KMS-11 (cell line): Measurements from ENCODE around the gene PCSK1.

ENCODE experiments used
- H2AFZ ChIP-seq: fragments of 200-600 bp; sonication (generic); 2 replicates; pipeline ENCODE4 v1.6.1; 2016; ENCODE audit warnings: antibody characterized with exemption, mixed run types, low read depth
- H3K27ac ChIP-seq: fragments of 200-600 bp; sonication (generic); 2 replicates; pipeline ENCODE4 v1.6.1; 2016; ENCODE audit warnings: mild to moderate bottlenecking, mixed run types
- H3K27me3 ChIP-seq: fragments of 200-600 bp; sonication (generic); 2 replicates; pipeline ENCODE4 v1.6.1; 2017; ENCODE audit warnings: mild to moderate bottlenecking, low read depth, mixed run types, moderate library complexity; ENCODE audit not compliant: insufficient read depth
- H3K36me3 ChIP-seq: fragments of 200-600 bp; sonication (generic); 2 replicates; pipeline ENCODE4 v1.6.1; 2017; ENCODE audit warnings: mild to moderate bottlenecking, mixed run types; ENCODE audit not compliant: insufficient read depth
- H3K4me1 ChIP-seq: fragments of 200-600 bp; sonication (generic); 2 replicates; pipeline ENCODE4 v1.6.1; 2016; ENCODE audit warnings: mild to moderate bottlenecking, low read depth, mixed run types; ENCODE audit not compliant: poor library complexity, severe bottlenecking
- H3K4me2 ChIP-seq: fragments of 200-600 bp; sonication (generic); 2 replicates; pipeline ENCODE4 v1.7.0; 2016; ENCODE audit warnings: mild to moderate bottlenecking, mixed run types
- H3K4me3 ChIP-seq: fragments of 200-600 bp; sonication (generic); IDR thresholded peaks from 2 replicates; pipeline ENCODE4 v1.6.1; 2017; ENCODE audit warnings: low read depth, low read length, mixed read lengths; ENCODE audit not compliant: insufficient read depth
- H3K79me2 ChIP-seq: fragments of 200-600 bp; sonication (generic); 2 replicates; pipeline ENCODE4 v1.6.1; 2016; ENCODE audit warnings: low read depth, mixed run types; ENCODE audit not compliant: insufficient read depth
- H3K9ac ChIP-seq: fragments of 200-600 bp; sonication (generic); 2 replicates; pipeline ENCODE4 v1.6.1; 2016; ENCODE audit warnings: mild to moderate bottlenecking, mixed run types
- H4K20me1 ChIP-seq: fragments of 200-600 bp; sonication (generic); 2 replicates; pipeline ENCODE4 v1.6.1; 2016; ENCODE audit warnings: mild to moderate bottlenecking, mixed run types; ENCODE audit not compliant: insufficient read depth
- TF ChIP-seq, protein P1 (sequence below): fragments of 200-600 bp; sonication (generic); conservative IDR thresholded peaks from 2 replicates; pipeline ENCODE4 v1.6.1; 2017; ENCODE audit warnings: low read depth, mild to moderate bottlenecking, antibody characterized with exemption, low read length, moderate library complexity, mixed read lengths

The PCSK1 gene

DNA sequence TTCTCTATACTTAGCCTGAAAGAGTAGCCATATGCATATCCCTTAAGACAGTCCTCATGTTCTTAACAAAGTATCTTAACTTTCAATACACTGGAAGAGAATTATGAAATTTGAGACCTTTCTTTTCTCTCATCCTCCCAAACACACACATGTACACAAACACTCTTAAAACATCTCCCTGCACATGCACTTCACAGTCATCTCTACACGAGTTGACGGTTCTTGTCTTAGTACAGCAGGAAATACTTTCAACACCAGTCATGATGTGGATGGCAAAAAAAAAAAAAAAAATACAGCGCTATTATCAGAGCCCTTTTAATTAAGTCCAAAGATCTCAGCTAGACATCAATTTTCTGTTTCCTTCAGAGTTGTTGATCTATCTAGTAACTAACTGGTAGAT is 43.6 kb upstream of the PCSK1 start:
- no peak overlapping the region for H3K27ac ChIP-seq
- H3K4me2 ChIP-seq: no peak overlapping the region
- TF ChIP-seq, protein P1, sequence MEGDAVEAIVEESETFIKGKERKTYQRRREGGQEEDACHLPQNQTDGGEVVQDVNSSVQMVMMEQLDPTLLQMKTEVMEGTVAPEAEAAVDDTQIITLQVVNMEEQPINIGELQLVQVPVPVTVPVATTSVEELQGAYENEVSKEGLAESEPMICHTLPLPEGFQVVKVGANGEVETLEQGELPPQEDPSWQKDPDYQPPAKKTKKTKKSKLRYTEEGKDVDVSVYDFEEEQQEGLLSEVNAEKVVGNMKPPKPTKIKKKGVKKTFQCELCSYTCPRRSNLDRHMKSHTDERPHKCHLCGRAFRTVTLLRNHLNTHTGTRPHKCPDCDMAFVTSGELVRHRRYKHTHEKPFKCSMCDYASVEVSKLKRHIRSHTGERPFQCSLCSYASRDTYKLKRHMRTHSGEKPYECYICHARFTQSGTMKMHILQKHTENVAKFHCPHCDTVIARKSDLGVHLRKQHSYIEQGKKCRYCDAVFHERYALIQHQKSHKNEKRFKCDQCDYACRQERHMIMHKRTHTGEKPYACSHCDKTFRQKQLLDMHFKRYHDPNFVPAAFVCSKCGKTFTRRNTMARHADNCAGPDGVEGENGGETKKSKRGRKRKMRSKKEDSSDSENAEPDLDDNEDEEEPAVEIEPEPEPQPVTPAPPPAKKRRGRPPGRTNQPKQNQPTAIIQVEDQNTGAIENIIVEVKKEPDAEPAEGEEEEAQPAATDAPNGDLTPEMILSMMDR: no peak
- H3K9ac ChIP-seq: no peak overlapping the region
- H3K4me3 ChIP-seq: no peak overlapping the region
- H2AFZ ChIP-seq: no peak overlapping the region
- no peaks in the 10 kb centered on the region for H3K79me2 ChIP-seq
- no peaks in the 10 kb centered on the region for H3K27me3 ChIP-seq
- H3K4me1 ChIP-seq: no peaks in the 10 kb centered on the region
- no peaks in the 10 kb centered on the region for H3K36me3 ChIP-seq
- no peaks in the 10 kb centered on the region for H4K20me1 ChIP-seq

DNA sequence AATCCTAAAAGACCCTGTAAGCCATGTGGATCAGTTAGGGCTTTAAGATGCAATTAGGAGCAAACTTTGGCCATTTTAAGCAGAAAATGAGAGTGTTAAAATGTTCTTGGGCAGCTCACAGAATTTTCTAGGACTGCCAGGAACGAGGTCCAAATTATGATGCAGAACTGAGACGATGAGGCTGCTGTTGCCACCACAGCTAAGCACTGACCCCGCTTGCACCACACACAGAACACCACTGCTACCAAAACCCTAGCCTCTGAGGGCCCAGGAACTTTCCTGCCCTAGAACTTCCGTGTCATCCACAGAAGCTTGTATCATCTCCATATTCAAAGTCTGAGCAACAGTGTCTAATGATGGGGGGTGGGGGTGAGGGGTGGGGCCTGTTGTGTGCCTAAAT is 41.0 kb upstream of the PCSK1 start:
- Histone ChIP-seq H3K36me3 (no peaks in the 10 kb centered on the region), H3K79me2 (no peaks in the 10 kb centered on the region), H2AFZ (no peak overlapping the region), H3K4me3 (no peak overlapping the region), H3K27me3 (no peaks in the 10 kb centered on the region), H3K9ac (no peak overlapping the region), H3K4me1 (no peaks in the 10 kb centered on the region), H3K27ac (no peak overlapping the region), H3K4me2 (no peak overlapping the region), H4K20me1 (no peaks in the 10 kb centered on the region)
- TF ChIP-seq, protein P1: no peak

DNA sequence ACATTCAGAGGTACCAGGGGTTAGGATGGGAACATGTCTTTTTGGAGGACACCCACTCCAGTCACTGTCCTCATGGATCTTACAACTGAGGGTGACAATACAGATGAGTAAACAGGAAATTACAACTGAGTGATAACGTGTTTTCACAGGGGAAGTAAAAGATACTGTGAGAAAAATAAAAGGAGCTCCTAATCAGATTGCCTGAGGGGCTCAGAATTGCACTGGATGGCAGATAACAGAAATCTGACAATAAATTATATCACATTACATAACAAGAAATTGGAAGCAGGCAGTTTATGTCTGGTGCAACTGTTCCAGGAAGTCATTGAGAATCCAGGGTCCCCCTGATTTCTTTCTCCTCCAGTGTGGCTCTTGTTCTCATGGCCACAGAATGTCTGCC is 40.1 kb upstream of the PCSK1 start:
- no peaks in the 10 kb centered on the region for H4K20me1 ChIP-seq
- no peaks in the 10 kb centered on the region for H3K27me3 ChIP-seq
- H3K27ac ChIP-seq: no peak overlapping the region
- H3K4me3 ChIP-seq: no peak overlapping the region
- H3K36me3 ChIP-seq: no peaks in the 10 kb centered on the region
- TF ChIP-seq, protein P1: no peak
- H3K4me2 ChIP-seq: no peak overlapping the region
- no peaks in the 10 kb centered on the region for H3K4me1 ChIP-seq
- H3K79me2 ChIP-seq: no peaks in the 10 kb centered on the region
- no peak overlapping the region for H3K9ac ChIP-seq
- H2AFZ ChIP-seq: no peak overlapping the region

DNA sequence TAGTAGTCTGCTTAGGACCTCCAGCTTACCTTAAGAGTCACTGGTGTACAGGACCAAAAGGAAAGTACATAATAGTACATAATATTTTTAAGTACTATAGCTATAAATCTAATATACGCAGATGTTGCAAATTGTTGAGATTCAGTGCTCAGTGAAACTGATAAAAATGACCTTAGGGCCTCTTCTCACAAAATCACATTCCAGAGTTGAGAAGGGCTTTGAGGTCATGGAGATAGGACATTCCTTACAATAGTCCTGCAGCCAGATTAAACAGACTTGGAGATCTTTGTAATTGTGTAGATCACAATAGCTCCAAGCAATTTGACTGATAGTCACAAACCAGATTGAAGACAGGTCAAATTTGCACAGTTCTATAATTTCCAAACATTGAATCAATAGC is 37.7 kb upstream of the PCSK1 start:
- Histone ChIP-seq H3K27ac (no peak overlapping the region), H3K79me2 (no peaks in the 10 kb centered on the region), H4K20me1 (no peaks in the 10 kb centered on the region), H3K4me3 (no peak overlapping the region), H3K27me3 (no peaks in the 10 kb centered on the region), H3K4me2 (no peak overlapping the region), H3K4me1 (no peaks in the 10 kb centered on the region), H2AFZ (no peak overlapping the region), H3K36me3 (no peaks in the 10 kb centered on the region), H3K9ac (no peak overlapping the region)
- TF ChIP-seq, protein P1: no peak

DNA sequence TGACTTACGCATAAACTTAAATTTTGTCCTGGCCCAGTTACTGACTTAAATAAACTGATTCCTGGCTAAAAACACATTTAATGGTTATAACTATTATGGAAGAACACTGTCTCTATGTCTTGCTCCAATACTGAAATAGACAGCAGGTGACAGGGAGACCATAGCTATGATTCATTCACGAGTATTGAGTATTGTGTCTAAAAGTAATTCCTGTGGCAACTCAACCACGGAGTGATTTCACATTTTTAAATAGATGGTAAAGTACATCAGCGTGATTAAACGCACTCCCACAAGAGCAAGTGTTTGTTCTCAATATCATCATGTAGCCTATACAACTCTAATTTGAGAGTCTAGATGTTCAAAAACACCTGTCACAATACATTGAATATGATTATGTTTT is 35.9 kb upstream of the PCSK1 start:
- TF ChIP-seq, protein P1: no peak

More for the DNA sequence above, 35.9 kb upstream of the PCSK1 start:
- Histone ChIP-seq H3K36me3 (no peaks in the 10 kb centered on the region), H3K9ac (no peak overlapping the region), H3K79me2 (no peaks in the 10 kb centered on the region), H3K4me1 (no peaks in the 10 kb centered on the region), H3K4me3 (no peak overlapping the region), H3K27ac (no peak overlapping the region), H4K20me1 (no peaks in the 10 kb centered on the region), H3K27me3 (no peaks in the 10 kb centered on the region), H2AFZ (no peak overlapping the region), H3K4me2 (no peak overlapping the region)
